ENCODE results near the gene CYB5A.
"Not testable (repeated sequence)": the region's sequence is repeated elsewhere in the genome, so short reads cannot be mapped to it uniquely, and the experiment has no call there.

The CYB5A gene

GRCh38 chr18:74294526-74294925 lies 2.8 kb upstream of the CYB5A start:
- no peak for DNase-seq

GRCh38 chr18:74292982-74293381 lies 1.2 kb upstream of the CYB5A start:
- DNase-seq, result not testable (repeated sequence)

GRCh38 chr18:74292541-74292858 lies 737 bp upstream of the CYB5A start:
- peak in 1 of 2 donors; percentile 15 for DNase-seq

GRCh38 chr18:74291472-74291770 lies 342 bp downstream of the CYB5A start:
- no peak for DNase-seq

GRCh38 chr18:74290794-74291471 lies 830 bp downstream of the CYB5A start:
- no peak for DNase-seq

GRCh38 chr18:74290021-74290420 lies 1.7 kb downstream of the CYB5A start:
- DNase-seq, result no peak

- DNase-seq, result peak; percentile 41 to 59
Observed at GRCh38 chr18:74289137-74289536, 2.6 kb downstream of the CYB5A start.

- DNase-seq, result no peak
Observed at GRCh38 chr18:74288730-74289129, 3.0 kb downstream of the CYB5A start.

- DNase-seq, result no peak
Observed at GRCh38 chr18:74288041-74288440, 3.7 kb downstream of the CYB5A start.

- no peak for DNase-seq
Observed at GRCh38 chr18:74286856-74287255, 4.9 kb downstream of the CYB5A start.

- DNase-seq, result no peak
Observed at GRCh38 chr18:74286106-74286855, 5.5 kb downstream of the CYB5A start.

GRCh38 chr18:74285583-74285982 lies 6.2 kb downstream of the CYB5A start:
- DNase-seq, result not testable (repeated sequence)

- peak; percentile 54 to 60 for DNase-seq
Observed at GRCh38 chr18:74284980-74285355, 6.8 kb downstream of the CYB5A start.

GRCh38 chr18:74284191-74284979 lies 7.4 kb downstream of the CYB5A start:
- no peak for DNase-seq

GRCh38 chr18:74283646-74284045 lies 8.1 kb downstream of the CYB5A start:
- no peak for DNase-seq

GRCh38 chr18:74282755-74283554 lies 8.8 kb downstream of the CYB5A start:
- no peak for DNase-seq

- peak; percentile 51 to 68 for DNase-seq
Observed at GRCh38 chr18:74281980-74282754, 9.6 kb downstream of the CYB5A start.

GRCh38 chr18:74281011-74281979 lies 10.5 kb downstream of the CYB5A start:
- DNase-seq, result no peak

- DNase-seq, result no peak
Observed at GRCh38 chr18:74278983-74279382, 12.8 kb downstream of the CYB5A start.

- DNase-seq, result no peak
Observed at GRCh38 chr18:74278058-74278457, 13.7 kb downstream of the CYB5A start.

- DNase-seq, result no peak
Observed at GRCh38 chr18:74277296-74277695, 14.5 kb downstream of the CYB5A start.
